PC-9 (cell line): ENCODE measurements around the gene SAMM50.
A peak's percentile ranks its signal among the peaks of the same experiment; 100 is the strongest.

Experiments used
- EZH2 ChIP-seq: fragments of 200-600 bp; sonication (generic); IDR thresholded peaks from 2 replicates; pipeline ENCODE4 v1.8.0; 2017; ENCODE audit warnings: antibody characterized with exemption, low read depth
- TF ChIP-seq, protein P1 (sequence below): fragments of 200-600 bp; sonication (generic); conservative IDR thresholded peaks from 2 replicates; pipeline ENCODE4 v1.6.1; 2017; ENCODE audit warnings: mixed run types, antibody characterized with exemption, mild to moderate bottlenecking, moderate library complexity

DNA sequence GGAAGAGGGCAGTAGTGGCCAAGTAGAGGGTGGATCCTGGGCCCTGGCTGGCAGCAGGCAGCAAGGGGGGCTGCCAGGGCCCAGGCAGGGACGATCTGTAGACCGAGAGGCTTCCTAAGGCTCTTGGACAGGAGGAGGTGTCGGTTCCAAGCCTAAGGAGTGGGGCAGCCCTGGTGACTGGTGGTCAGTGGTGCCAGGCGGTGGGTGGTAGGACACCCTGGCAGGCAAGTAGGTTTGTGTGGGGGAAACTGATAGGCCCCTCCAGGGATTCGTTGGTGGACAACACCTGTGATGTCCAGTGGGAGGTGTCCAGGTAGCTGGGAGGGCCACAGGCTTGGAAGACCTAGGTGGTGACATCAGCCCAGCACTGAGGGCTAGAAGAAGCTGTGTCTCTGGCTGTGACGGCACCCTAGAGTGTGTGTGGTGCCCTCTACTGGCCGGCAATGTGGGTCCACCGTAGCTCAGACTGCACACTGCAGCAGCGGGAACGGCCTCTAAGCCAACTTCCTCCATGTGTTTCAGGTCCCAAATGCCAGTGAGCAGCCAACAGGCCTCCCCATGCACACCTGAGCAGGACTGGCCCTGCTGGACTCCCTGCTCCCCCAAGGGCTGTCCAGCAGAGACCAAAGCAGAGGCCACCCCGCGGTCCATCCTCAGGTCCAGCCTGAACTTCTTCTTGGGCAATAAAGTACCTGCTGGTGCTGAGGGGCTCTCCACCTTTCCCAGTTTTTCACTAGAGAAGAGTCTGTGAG is 9.4 kb upstream of the SAMM50 start:
- TF ChIP-seq, protein P1, sequence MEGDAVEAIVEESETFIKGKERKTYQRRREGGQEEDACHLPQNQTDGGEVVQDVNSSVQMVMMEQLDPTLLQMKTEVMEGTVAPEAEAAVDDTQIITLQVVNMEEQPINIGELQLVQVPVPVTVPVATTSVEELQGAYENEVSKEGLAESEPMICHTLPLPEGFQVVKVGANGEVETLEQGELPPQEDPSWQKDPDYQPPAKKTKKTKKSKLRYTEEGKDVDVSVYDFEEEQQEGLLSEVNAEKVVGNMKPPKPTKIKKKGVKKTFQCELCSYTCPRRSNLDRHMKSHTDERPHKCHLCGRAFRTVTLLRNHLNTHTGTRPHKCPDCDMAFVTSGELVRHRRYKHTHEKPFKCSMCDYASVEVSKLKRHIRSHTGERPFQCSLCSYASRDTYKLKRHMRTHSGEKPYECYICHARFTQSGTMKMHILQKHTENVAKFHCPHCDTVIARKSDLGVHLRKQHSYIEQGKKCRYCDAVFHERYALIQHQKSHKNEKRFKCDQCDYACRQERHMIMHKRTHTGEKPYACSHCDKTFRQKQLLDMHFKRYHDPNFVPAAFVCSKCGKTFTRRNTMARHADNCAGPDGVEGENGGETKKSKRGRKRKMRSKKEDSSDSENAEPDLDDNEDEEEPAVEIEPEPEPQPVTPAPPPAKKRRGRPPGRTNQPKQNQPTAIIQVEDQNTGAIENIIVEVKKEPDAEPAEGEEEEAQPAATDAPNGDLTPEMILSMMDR: peak; percentile 72
- TF ChIP-seq EZH2: no peak
